GM10248 (cell line): ENCODE measurements around the gene PKD1.

Source experiments
- CTCF ChIA-PET: fragments of 300-600 bp; sonication (Branson Sonifier 250); formaldehyde crosslinking; extraction: SDS; loops from one replicate; lab custom pipeline; 2021; ENCODE audit warnings: antibody characterized with exemption; lab: Yijun Ruan, JAX
- POLR2A ChIA-PET: fragments of 350-650 bp; sonication (Branson Sonifier 250); formaldehyde crosslinking; extraction: SDS; loops from one replicate; lab custom pipeline; 2020; ENCODE audit warnings: antibody characterized with exemption; lab: Yijun Ruan, JAX
- DNase-seq: peaks from one replicate; pipeline ENCODE4 v3.0.0; 2012; ENCODE audit errors: extremely low spot score
- CTCF ChIP-seq: IDR thresholded peaks from 2 replicates; pipeline ENCODE4 v1.5.1; 2012; ENCODE audit warnings: mild to moderate bottlenecking, low read depth; ENCODE audit errors: extremely low read depth, missing control alignments, control extremely low read depth

The PKD1 gene

GRCh38 chr16:2079311-2079800, 56.3 kb downstream of the PKD1 start:
- ChIA-PET CTCF (no interaction called here), POLR2A (no interaction called here)
- DNase-seq: no peak
- no peak for TF ChIP-seq CTCF

- ChIA-PET POLR2A (no interaction called here), CTCF (no interaction called here)
- DNase-seq: no peak
- TF ChIP-seq CTCF: no peak
These were observed 57.0 kb downstream of the PKD1 start for GRCh38 chr16:2078691-2079090.

GRCh38 chr16:2078096-2078495, 57.6 kb downstream of the PKD1 start:
- CTCF ChIA-PET: no interaction called here
- TF ChIP-seq CTCF: no peak
- POLR2A ChIA-PET: no interaction called here
- DNase-seq: no peak

- DNase-seq: no peak
- POLR2A ChIA-PET: interaction anchor here (0.6 kb wide), 1 partner anchor 707 kb away, joined by 3 read pairs; no protein-coding TSS in a partner anchor
- CTCF ChIA-PET: no interaction called here
- TF ChIP-seq CTCF: no peak
These were observed 58.0 kb downstream of the PKD1 start for GRCh38 chr16:2077696-2078095.

GRCh38 chr16:2077016-2077415, 58.7 kb downstream of the PKD1 start:
- no peak for DNase-seq
- CTCF ChIA-PET: no interaction called here
- TF ChIP-seq CTCF: no peak
- POLR2A ChIA-PET: interaction anchor here (0.6 kb wide), 1 partner anchor 707 kb away, joined by 3 read pairs; no protein-coding TSS in a partner anchor

GRCh38 chr16:2076072-2076865, 59.4 kb downstream of the PKD1 start:
- POLR2A ChIA-PET: no interaction called here
- no peak for TF ChIP-seq CTCF
- DNase-seq: no peak
- CTCF ChIA-PET: no interaction called here
